ENCODE results near the gene PRR33.

Gene PRR33

DNA sequence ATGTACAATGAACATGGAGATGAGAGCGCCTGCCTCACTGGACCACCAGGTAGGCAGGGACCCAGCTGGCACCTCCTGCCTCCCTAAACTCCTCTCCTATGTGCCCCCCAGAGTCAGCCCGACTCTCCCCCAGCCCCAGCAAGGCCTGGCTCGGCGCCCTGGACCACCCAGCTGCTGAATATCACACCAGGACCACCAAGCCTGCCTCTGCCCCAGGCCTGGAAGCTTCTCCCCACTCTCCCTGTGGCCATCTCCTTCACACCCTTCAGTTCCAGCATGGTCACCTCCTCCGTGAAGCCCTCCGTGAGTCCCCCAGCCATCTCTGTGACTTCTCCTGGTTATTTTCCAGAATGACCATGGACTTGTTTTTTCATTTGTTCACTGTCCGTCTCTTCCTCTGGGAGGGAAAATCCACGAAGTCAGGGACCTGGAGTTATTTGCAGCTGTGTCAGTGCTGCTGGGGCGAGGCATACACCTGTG, 45.2 kb downstream of the PRR33 start:
- no peak for DNase-seq

DNA sequence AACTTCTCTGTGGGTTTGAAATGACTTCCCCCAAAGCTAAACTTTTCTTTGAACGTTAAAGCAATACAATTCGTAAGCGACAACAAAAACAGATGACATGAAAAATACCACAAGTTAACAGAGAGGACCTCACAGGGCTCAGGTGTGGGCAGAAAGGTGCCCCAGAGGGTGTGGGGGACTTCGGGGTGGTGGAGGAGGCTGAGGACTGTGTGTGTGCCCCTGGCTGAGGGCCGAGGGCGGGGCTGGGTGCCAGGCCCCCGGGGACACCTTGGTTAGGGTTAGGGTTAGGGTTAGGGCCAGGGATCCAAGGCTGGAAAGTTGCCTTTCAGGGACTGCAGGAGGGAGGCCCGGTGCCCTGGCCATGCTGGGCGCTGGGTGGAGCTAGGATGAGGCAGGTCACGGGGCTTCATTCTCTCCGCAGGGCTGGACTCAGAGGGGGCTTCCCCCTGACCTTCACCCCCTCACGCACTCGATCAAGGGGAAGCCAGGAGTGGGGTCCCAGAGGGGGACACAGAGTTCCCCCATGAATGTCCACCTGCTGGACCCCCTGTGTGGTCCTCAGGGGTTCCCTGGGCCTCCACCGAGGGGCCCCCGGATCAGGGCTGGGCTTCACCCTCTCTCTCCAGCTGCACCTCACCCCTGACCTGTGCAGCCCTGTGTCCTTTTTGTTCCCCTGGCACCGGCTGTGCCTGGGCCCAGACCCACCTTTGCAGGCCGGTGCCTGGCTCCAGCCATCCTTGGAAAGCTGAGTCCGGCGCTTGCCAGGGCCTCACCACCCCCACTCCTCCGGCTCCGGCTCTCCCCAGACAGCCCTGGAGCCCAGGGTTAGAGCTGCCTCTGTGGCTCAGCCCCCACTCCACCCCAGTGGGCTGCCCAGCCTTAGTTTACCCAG, 45.9 kb downstream of the PRR33 start:
- no peak for DNase-seq

GRCh38 chr11:1845095-1845429, 46.6 kb downstream of the PRR33 start:
- DNase-seq: no peak

GRCh38 chr11:1844221-1845094, 47.2 kb downstream of the PRR33 start:
- peak; percentile 60 to 64 for DNase-seq

GRCh38 chr11:1843796-1844195, 47.9 kb downstream of the PRR33 start:
- no peak for DNase-seq

DNA sequence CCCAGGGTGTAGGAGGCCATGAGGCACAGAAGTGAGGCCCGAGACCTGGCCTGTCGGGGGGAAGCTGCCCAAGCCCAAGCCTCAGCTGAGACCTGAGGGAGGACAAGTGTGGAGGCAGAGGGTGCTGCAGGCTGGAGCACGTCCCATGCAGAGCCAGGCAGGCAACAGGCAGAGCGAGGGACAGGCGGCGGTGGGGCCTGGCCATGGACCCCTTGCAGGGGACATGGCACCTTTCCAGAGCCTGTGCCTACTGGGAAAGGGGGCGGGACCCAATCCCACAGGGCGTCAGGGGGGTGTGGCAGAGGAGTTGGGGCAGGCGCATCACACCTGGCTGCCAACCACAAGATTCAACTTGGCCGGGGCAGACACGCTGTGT, 48.6 kb downstream of the PRR33 start:
- no peak for DNase-seq

DNA sequence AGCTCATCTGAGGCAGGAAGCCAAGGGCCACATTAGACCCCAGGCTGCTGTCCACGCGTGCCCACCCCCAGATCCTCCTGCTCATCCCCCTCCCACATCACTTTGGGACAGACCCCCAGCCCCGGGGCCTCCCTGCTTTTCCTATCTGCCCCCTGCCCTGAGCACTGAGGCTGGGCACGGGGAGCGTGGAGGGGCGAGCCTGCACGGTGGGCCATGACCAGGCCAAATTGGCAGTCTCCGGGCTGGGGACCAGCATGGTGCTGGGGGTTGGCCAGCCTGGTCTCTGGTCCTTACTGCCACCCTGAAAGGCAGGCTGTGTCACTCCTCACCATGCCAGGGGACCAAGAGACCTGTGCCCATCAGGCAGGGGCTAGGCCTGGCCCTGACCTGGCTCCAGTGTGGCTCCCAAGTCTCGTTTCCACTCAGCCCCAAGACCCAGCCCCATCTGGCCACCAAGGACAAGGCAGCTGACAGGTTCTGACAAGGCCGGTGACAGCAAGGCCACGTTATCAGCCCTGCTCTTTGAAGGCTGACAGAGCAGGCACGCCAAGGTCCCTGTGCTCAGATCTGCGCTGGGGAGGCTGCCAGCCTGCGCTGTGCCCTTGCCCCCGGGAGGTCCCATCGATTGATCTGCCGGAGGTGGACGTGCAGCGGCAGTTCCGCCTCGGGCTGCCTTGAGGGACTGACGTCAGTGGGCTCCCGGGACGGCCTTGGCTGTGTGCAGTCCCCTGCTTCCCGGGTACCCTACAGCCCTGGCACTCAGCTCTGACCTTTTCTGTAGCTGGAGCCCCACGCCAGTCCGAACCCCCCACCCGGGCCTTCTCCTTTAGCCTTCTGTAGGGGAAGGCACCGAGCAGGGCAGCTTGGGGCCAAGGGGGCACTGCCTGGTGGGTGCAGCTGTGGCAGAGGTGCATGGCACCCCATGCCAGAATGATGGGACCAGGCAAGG, 49.3 kb downstream of the PRR33 start:
- no peak for DNase-seq

GRCh38 chr11:1841511-1842148, 50.1 kb downstream of the PRR33 start:
- DNase-seq: no peak

DNA sequence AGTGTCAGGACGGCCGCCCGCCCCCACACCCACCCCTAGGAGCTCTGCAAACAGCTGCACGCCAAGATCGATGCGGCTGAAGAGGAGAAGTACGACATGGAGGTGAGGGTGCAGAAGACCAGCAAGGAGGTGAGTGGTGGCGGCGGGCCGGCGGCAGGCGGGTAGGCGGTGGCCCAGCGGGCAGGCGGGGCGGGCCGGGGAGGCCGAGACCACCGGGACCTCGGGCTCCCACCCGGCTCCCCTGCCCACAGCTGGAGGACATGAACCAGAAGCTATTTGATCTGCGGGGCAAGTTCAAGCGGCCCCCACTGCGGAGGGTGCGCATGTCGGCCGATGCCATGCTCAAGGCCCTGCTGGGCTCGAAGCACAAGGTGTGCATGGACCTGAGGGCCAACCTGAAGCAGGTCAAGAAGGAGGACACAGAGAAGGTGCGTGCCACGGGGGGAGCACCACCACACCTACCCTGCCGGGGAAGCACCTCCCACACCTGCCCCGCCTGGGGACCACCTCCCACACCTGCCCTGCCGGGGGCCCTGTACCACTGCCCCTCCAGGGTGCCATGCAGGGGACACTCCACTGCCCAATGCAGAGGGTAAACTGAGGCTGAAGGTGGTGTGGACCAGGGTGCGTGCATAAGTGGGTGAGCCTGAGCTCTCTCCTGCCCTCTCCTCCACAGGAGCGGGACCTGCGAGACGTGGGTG, 50.8 kb downstream of the PRR33 start:
- DNase-seq: no peak

GRCh38 chr11:1839924-1840779, 51.5 kb downstream of the PRR33 start:
- no peak for DNase-seq

DNA sequence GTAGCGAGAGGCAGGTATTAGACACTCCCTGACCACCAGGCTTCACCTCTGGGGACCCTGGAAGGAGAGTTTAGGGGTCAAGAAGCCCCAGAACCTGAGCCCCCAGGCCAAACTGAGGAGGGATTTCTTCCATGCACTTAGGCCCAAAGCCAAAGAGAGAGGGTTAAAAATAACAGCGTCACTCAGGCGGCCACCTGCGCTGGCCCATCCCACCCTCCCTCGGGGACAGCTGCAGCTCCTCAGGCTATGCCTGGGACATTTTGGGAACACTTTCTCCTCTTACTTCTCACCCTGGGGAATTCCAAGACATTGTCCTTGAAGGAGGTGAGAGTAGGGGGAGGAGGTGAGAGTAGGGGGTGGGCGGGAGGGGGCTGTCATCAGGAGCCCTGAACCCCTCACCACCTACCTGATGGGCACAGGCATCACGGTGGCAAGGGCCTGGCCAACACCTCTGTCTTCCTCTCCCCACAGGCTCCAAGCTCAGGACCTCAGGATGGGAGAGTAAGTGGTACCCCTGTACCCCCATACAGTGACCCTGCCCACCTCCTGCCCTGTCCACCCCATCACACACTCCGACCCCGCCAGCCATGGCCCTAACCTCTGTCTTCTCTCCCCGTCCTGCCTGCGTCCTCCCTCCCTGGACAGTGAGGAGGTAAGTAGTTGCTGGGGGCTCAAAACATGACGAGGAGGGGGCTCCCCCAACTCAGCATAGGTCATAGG, 52.3 kb downstream of the PRR33 start:
- no peak for DNase-seq

DNA sequence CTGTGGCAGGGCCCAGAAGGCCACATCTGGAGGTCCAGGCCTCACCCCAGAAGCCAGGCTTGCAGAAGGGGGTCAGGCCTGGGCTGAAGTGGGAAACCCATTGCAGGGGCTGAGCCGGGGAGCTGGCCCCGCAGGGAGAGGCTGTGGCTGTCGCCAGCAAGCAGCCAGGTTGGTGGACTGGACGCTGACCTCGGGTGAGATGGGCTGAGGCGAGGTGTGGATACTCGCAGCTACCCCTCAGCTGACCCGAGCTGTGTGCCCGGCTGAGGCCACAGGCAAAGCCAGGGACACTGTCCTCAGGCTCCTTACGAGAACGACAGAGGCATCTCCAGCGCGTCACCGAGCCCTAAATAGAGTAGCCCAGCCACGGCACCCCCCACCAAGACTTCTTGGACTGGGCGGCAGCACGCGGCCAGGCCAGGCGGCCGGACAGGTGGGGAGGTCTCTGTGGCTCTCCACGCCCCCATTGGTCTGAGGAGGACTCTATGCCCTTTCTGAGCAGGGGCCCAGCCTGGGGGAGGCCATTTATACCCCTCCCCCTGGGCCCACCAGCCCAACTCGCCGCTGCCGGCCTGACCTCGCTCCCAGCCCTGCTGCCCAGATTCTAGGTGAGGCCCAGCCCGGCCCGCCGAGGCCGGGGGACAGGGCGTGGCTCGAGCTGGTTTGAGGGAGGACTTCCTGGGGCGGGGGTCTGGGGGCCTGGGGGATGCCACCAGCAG, 53.1 kb downstream of the PRR33 start, which contains the start of gene TNNI2:
Gene TNNI2, plus strand, starts transcription at position 556 of the 719 bp plus-strand sequence. CDS start 716 bp downstream, outside the sequence.
- DNase-seq: no peak

All from activated T-cell treated with anti-CD3 and anti-CD28 coated beads, Interleukin-2, amount 50 U/mL, for 48 hours (primary cell).